22Rv1 (cell line): ENCODE data around the gene TRAPPC5.

ENCODE experiments used
- H3K27ac ChIP-seq: fragments of 450-650 bp; 2 replicates; pipeline ENCODE4 v1.5.1; 2017
- ZFX ChIP-seq: fragments of 450-650 bp; IDR thresholded peaks from 2 replicates; pipeline ENCODE4 v1.6.1; 2017; ENCODE audit warnings: antibody characterized with exemption, borderline replicate concordance
- TF ChIP-seq, protein P1 (sequence below): fragments of 450-650 bp; IDR thresholded peaks from 2 replicates; pipeline ENCODE4 v1.5.1; 2017; ENCODE audit warnings: mild to moderate bottlenecking

Gene TRAPPC5

DNA sequence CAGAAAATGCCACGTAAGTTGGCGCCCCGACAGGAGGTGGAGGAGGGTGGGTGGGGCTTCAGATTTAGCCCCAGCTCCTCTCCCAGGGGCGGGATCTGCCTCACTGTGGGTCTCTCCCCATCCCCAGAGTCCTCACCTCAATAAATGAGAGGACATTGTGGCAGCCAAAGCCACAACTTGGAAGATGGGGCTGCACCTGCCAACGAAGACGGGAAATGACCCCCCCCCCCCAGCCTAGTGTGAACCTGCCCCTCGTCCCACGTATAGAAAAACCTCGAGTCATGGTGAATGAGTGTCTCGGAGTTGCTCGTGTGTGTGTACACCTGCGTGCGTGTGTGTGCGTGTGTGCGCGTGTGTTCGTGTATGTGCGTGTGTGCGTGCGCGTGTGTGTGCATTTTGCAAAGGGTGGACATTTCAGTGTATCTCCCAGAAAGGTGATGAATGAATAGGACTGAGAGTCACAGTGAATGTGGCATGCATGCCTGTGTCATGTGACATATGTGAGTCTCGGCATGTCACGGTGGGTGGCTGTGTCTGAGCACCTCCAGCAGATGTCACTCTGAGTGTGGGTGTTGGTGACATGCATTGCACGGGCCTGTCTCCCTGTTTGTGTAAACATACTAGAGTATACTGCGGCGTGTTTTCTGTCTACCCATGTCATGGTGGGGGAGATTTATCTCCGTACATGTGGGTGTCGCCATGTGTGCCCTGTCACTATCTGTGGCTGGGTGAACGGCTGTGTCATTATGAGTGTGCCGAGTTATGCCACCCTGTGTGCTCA is 1.5 kb upstream of the TRAPPC5 start:
- TF ChIP-seq, protein P1, sequence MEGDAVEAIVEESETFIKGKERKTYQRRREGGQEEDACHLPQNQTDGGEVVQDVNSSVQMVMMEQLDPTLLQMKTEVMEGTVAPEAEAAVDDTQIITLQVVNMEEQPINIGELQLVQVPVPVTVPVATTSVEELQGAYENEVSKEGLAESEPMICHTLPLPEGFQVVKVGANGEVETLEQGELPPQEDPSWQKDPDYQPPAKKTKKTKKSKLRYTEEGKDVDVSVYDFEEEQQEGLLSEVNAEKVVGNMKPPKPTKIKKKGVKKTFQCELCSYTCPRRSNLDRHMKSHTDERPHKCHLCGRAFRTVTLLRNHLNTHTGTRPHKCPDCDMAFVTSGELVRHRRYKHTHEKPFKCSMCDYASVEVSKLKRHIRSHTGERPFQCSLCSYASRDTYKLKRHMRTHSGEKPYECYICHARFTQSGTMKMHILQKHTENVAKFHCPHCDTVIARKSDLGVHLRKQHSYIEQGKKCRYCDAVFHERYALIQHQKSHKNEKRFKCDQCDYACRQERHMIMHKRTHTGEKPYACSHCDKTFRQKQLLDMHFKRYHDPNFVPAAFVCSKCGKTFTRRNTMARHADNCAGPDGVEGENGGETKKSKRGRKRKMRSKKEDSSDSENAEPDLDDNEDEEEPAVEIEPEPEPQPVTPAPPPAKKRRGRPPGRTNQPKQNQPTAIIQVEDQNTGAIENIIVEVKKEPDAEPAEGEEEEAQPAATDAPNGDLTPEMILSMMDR, result peak; percentile 70
- no peak for TF ChIP-seq ZFX
- H3K27ac ChIP-seq, result no peak overlapping the region

DNA sequence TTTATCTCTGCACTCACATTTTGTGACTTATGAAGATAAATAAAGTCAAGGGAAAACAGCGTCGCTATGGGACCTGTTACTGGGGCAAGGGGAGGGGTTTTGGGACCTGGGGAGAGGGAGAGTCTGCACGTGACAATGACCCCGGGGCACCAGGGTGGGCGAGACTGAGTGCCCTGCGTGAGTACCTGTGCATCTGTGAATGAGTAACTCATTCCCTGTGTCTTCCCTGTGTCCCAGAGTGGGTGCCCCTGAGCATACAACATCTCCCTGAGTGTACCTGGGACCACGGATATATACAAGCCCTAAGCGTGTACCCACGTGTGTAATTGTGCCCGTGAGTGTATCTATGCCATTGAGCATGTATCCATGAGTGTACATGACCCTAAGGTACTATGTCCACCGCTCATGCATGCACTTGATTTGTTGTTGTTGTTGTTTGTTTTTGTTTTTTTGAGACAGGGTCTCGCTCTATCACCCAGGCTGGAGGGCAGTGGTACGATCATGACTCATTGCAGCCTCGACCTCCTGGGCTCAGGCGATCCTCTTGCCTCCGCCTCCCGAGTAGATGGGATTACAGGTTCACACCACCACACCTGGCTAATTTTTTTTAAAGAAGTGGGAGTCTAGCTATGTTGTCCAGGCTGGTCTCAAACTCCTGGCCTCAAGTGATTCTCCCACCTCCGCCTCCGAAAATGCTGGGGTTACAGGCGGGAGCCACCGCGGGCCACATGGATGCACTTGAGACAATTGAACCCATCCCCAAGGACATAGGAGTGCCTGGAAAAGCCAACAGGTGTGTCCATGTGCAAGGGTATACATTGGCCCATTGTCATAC is 645 bp upstream of the TRAPPC5 start:
- no peak overlapping the region for H3K27ac ChIP-seq
- TF ChIP-seq ZFX, result no peak
- TF ChIP-seq, protein P1, result no peak

DNA sequence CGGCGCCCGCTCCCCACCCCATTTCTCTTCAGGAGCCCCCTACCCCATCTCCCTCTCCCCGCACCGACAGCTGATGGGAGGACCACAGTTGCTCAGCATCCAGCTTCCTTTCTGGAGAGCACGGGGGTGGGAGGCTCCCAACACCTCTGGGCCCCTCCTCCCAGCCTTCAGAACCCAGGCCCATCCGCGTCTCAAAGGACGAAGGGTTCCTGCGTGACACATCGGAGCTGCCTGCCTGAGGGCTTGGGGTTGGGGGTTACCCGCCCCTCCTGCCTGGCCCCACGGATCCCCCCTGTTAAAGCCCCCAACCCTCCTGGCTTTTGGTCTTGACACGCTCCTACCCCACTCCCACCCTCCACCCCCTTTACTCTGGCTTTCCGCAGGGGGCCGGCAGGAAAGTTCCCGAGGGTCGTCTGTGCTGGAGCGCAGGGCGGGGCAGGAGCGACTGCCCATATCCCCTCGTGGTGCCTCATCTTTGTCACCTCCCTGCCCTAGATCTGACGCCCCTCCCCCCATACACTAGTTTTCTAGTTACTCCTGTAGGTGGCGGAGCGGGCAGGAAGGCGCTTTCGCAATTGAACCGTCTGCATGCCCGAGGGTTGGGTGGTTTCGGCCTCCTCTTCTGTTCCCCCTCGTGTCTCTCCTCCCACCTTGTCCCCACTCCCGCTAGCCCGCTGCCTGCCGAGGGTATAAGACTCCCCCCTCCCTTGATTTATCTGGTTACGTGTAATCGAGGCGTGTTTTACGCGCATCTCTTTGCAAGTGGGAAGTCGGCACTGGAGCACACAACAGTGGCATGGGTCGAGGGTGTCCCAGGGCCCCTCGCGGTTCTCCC is 924 bp downstream of the TRAPPC5 start:
- H3K27ac ChIP-seq, result peak overlapping the region; percentile 65

DNA sequence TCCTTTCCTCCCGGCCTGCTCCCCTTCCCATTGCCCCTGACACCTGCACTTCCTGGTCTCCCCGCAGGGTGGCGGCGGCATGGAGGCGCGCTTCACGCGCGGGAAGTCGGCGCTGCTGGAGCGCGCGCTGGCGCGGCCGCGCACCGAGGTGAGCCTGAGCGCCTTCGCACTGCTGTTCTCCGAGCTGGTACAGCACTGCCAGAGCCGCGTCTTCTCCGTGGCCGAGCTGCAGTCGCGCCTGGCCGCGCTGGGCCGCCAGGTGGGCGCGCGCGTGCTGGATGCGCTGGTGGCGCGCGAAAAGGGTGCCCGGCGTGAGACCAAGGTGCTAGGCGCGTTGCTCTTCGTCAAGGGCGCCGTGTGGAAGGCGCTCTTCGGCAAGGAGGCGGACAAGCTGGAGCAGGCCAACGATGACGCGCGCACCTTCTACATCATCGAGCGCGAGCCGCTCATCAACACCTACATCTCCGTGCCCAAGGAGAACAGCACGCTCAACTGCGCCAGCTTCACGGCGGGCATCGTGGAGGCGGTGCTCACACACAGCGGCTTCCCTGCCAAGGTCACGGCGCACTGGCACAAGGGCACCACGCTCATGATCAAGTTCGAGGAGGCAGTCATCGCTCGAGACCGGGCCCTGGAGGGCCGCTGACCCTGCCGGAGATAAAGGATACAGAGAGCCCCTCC is 1.7 kb downstream of the TRAPPC5 start:
- H3K27ac ChIP-seq, result no peak overlapping the region
- TF ChIP-seq ZFX, result no peak
- TF ChIP-seq, protein P1, result no peak

More for the DNA sequence above, 924 bp downstream of the TRAPPC5 start:
- TF ChIP-seq, protein P1, result peak; percentile 75
- no peak for TF ChIP-seq ZFX

DNA sequence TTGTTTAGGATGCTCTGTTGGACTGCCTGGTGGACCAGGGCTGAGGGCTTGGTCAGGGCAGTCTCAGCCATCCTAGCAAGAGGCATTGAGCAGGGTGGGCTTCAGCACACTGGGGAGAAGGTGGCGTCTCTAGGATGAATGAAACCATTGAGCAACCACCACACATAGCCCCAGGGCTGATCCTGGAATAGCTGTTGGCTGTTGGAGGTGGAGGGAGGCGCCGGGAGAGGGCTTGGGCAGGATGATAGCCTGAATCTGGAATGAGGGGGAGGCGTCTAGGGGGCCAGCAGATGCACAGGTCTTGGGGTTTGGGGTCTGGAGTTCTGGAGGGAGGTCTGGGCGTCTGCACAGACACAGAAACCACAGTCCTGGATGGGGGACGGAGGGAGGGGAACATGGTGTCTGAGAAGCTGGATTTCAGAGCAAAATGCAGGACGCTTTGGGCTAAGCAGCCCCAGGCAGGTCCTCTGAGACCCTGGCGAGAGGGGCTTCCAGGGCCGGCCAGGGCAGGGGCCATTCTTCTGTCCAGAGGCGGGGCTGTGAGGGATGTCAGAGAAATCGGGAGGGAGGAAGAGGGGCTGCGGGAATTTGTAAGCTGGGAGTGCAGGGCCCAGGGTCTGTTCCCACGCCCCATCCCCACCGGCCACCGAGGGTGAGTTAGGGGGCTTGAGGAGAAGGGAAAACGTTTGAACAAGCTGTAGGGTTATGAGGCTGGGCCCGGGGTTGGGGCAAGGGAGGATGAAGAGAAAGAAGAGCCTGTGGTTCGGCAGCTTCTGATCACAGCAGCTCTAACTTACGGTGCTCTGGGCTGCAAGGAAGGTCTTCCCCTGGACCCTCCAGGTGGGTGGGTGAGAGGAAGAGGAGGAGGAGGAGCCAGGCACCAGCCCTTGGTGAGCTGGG is 5.2 kb downstream of the TRAPPC5 start:
- H3K27ac ChIP-seq, result no peak overlapping the region
- no peak for TF ChIP-seq ZFX
- TF ChIP-seq, protein P1, result no peak

DNA sequence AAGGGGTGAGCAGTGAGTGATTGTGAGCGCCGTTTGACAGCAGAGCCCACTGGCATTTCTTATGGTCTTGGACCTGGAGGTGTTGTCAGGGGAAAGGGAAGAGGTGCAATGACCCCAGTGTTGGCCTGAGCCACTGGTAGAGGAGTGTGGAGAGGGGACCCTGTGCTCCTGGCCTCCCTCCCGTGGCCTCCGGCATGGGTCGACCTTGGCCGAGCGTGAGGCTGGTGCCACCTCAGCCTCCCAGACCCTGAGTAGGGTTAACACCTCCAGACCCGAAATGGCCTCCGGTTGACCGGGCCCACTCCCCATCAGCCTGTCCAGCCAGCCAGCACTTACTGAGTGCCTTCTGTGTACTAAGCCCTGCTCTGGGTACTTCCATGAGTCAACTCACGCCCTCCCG is 6.5 kb downstream of the TRAPPC5 start:
- no peak for TF ChIP-seq ZFX
- TF ChIP-seq, protein P1, result no peak
- no peak overlapping the region for H3K27ac ChIP-seq
